ENCODE measurements around the gene SORL1.

Gene SORL1

DNA sequence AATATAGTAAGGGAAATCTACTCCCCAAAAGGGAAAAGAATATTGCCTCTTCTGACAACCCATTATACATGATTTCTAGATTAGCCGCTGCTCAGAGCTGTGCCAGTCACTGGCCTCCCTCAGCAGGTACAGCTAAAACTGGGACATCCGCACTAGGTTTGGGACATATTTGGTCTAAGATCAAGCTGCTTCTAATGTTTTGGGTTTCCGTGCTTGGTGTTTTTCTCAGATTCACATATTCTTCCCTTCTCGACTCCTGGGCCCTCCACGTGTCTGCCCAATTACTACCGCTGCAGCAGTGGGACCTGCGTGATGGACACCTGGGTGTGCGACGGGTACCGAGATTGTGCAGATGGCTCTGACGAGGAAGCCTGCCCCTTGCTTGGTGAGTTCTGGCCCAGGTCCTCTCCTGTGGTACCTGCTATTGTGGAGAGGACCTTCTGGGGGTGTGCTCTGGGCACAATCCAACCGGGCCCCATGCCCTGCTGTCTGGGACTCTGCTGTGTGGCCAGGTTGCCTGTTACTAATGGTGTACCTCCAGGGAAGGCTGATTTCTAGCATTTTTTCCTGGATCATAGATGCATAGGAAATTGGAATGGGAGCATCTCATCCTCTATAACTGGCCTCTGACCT, 138.8 kb downstream of the SORL1 start:
- no peak for DNase-seq

GRCh38 chr11:121591405-121592033, 139.4 kb downstream of the SORL1 start:
- peak; percentile 91 for DNase-seq

DNA sequence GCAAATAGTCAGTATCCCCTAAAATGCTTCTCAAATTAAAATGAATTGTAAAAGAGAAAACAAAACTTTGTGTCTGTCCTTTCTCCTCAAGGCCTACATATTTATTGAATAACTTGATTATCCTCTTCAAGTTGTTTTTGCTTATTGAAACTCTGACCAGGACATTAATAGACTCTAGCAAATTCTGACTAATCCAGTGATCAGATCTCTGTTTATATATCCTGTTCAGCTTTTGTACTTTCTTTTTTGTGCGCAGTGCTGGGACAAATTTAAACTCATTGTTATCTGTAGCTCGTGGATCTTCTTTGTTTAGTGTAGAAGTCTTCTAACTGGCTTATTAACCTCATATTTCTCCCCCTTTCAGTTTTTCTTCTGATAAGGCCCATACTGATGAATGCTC, 140.6 kb downstream of the SORL1 start:
- DNase-seq, result no peak

- DNase-seq, result peak; percentile 41
Measured at GRCh38 chr11:121595717-121596161, 143.6 kb downstream of the SORL1 start.

DNA sequence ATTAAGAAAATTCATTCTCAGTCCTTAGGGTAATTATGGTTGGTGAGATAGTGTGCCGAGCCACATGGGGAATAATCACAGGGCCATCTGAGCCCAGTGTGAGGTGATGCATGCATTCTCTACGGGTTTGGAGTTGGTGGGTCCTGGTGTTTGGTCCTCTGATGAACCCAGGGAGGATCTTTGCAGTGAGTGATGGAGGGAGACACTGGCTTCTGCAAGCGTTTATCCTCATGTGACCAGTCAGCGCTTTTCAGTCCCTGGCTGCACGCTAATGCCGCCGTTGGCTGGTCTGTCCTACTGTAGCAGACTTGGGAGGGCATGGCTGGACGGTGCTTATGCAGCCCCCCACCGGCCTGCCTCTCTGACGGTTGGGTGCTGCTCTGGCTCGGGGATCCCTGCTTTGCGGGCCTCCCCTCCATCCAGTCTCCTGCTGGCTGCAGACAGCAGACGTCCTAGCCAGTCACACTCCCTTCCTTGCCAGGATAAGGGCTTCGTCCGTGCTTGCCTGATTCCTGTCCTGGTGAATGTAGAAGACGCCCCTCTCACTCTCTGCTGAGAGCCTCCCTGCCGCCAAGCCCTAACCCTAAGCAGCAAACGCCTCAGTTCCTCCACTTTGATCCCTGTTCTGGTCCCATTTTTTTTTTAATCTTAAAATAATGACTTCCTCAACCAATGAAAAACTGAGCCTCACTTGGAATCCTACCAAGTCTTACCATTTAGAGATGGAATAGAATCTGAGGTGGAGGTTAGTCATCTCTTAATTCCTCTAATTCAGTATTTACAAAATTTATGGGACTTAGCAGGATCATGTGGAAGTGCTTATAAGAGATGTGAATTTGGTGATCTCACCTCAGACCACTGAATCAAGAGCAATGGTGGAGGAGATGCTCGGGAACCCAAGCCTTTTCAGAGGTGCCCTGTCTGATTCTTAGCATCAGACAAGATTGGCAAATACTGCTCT, 144.4 kb downstream of the SORL1 start:
- no peak for DNase-seq

DNA sequence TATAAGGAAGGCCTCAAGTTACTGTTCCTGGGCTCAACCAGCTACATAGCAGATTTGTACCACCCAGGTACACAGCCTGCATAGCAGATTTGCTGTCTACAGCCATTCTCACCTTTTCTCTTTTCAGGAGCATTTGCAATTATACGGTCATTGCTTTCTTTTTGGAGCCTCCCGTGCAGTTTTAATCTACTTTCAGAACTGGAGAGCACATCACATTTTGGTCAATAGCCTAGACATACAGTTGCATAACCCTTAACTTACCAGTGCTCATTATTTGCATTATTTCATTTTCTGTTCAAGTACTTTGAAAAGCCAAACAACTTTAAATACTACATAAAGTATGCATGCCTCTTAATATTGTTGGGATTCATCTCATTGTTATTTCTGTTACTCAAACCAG, 151.2 kb downstream of the SORL1 start:
- DNase-seq, result no peak

GRCh38 chr11:121604152-121604551, 152.0 kb downstream of the SORL1 start:
- no peak for DNase-seq

DNA sequence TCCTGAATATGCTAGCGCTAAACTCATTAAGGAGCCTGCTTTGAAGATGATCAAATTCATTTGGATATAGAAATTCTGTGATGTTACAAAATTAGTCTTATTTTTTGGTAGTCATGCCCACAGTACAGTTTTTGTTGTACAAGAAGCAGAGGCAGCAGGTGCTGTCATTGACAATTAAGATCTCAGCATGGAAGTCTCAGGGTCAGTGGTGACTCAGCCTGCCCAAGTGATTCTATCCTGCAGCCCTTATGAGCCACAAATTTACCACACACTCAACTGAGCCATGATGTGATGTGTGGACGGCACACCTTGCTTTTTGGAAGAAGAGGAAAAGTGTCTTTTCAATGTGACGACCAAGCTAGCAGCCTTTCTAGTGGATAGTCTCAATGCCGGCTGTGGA, 154.2 kb downstream of the SORL1 start:
- DNase-seq, result no peak

GRCh38 chr11:121607341-121607740, 155.2 kb downstream of the SORL1 start:
- DNase-seq, result no peak

DNA sequence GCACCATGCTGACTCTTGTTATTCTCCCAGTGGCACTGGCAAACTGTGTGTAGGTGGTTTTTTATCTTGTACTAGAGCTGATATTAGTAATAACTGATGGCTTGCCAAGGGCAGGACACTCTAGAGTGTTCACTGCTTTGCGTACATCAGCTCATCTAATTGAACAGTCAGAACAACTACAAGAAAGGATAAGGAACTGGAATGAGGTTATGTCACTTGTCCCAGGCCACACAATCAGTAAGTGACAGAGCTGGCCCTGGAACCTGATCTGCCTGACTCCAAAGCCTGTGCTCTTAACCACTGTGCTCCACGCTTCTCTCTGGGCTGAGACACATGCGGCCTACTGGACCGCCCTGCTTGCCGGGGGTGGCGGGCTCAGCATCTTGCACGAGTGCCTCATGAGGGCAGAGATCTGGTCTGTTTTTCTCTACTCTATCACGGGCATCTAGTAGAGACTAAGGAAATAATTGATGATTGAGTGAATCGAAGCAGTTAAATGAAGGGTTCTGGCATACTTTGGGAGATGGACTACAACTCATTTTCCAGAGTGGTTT, 156.5 kb downstream of the SORL1 start:
- no peak for DNase-seq

GRCh38 chr11:121610706-121611105, 158.6 kb downstream of the SORL1 start:
- no peak for DNase-seq

GRCh38 chr11:121611242-121611641, 159.1 kb downstream of the SORL1 start:
- DNase-seq, result no peak

DNA sequence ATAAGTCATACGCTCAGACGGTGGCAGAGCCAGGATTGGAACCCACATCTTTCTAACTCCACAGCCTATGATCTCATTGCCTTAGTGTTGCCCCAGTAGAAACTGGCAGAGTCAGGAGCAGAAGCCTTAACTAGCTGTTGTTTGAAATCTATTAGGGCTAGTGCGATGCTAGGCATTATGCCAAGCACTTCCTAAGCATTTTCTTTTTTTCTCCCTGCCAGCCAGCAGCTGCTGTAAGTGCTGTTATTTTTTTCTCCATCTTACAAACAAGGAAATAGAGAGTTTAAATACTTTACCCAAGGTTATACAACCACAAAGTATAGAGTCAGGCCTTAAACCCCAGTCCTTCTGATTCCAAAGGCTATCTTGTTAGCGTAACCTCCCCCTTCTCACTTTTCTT, 161.6 kb downstream of the SORL1 start:
- DNase-seq, result no peak

DNA sequence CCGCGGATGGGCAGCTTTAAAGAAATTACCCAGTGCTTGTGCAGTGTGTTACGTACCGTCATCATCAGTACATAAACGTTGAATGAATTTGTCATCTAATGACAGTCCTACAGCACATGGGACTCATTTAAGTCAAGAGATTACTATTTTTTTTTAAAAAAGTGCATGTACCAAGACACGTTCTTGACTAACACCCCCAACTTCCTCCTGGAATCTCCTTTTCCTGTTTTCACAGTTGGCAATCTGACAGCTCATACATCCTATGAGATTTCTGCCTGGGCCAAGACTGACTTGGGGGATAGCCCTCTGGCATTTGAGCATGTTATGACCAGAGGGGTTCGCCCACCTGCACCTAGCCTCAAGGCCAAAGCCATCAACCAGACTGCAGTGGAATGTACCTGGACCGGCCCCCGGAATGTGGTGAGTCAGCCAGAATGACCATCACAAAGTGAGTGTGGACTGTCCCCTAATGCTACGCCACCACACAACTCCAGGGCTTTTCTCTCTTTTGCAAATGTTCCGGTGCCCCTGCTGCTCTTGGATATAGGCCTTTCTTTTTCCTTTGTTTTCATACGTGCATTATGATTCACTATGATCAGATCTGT, 162.6 kb downstream of the SORL1 start:
- DNase-seq, result peak; percentile 27

- DNase-seq, result peak; percentile 70
Measured at GRCh38 chr11:121615501-121615900, 163.4 kb downstream of the SORL1 start.

DNA sequence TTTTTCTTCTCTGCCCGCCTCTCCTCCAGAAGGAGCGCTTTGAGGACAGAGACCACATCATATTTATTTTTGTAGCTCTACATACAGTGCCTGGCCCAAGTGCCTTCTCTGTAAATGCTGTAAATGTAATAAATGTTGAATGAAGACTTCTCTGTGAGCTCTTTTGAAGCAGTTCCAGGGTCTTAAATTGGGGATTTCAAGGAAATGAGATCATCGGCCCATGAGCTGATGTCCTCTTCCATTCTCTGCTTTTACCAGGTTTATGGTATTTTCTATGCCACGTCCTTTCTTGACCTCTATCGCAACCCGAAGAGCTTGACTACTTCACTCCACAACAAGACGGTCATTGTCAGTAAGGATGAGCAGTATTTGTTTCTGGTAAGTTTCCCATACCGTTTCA, 166.4 kb downstream of the SORL1 start:
- no peak for DNase-seq

GRCh38 chr11:121625777-121626506, 173.8 kb downstream of the SORL1 start:
- DNase-seq, result no peak

DNA sequence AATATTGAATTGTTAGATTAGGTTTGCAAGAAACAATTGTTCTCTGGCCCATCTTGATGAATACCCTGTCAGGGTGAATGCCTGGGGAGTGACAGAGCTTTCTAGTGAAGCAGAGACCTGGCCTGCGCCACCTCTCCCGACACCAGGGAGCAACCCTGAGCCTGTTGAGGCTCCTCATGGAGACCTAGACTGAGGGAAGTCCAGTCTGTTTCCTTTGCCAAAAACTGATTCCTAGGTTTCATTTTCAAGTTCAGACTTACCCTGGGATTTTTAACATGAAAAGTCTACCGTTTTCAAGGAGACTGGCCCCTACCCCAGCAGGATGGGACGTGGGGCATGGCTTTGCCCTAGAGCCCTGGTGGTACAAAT, 174.4 kb downstream of the SORL1 start:
- DNase-seq, result no peak

GRCh38 chr11:121626980-121627379, 174.9 kb downstream of the SORL1 start:
- no peak for DNase-seq

DNA sequence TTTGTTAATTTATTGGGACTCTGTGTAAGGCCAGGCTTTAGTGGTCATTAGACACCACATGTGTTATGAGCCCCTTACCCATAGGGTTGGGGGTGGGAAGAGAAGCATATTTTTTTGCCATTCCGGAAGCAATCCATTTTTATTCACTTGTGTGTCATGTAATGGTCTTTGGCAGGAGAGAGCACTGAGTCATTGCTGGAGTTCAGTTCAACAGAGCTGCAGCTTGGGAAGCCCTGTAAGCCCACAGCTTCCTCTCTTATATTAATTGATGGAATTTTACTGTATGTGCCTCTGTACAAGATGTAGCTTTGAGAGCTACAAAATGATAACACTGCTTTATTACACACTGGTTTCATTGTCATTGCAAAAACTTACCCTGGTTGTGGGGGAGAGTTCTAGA, 177.9 kb downstream of the SORL1 start:
- peak; percentile 16 for DNase-seq

GRCh38 chr11:121631456-121631855, 179.3 kb downstream of the SORL1 start:
- DNase-seq, result no peak

GRCh38 chr11:121634273-121634672, 182.2 kb downstream of the SORL1 start:
- DNase-seq, result no peak
